H1 (cell line): ENCODE data around the gene KLHL29. TPM values are rescaled to one million over a fixed set of nuclear protein-coding genes. Genes with fewer than 3 reads are reported as not detected.

Experiments
- CBX5 ChIP-seq: fragments of 300-800, 300-1000 bp; sonication (generic); IDR thresholded peaks from 2 replicates; pipeline ENCODE4 v1.7.1; 2016; ENCODE audit warnings: antibody characterized with exemption, low read length, low read depth
- CEBPB ChIP-seq: IDR thresholded peaks from 2 replicates; pipeline ENCODE4 v1.6.1; 2012; ENCODE audit warnings: low read depth, low read length
- CHD7 ChIP-seq: fragments of 300-600 bp; sonication (generic); IDR thresholded peaks from 2 replicates; pipeline ENCODE4 v1.7.1; 2012; ENCODE audit warnings: low read length, moderate library complexity, mild to moderate bottlenecking, inconsistent platforms; ENCODE audit not compliant: insufficient replicate concordance
- FOSL1 ChIP-seq: IDR thresholded peaks from 2 replicates; pipeline ENCODE4 v1.6.1; 2011; ENCODE audit warnings: mild to moderate bottlenecking, low read depth, low read length, moderate library complexity; ENCODE audit not compliant: insufficient read depth
- GABPA ChIP-seq: IDR thresholded peaks from 2 replicates; pipeline ENCODE4 v1.6.1; 2011; ENCODE audit warnings: mild to moderate bottlenecking, low read length, moderate library complexity, borderline replicate concordance; ENCODE audit not compliant: insufficient read depth
- KDM4A ChIP-seq: IDR thresholded peaks from one replicate; pipeline ENCODE4 v1.7.1; 2012; ENCODE audit warnings: low read depth, mild to moderate bottlenecking, moderate library complexity, low read length, inconsistent platforms; ENCODE audit not compliant: severe bottlenecking
- POLR2A ChIP-seq, 2 experiments: IDR thresholded peaks; 1 replicate in 1 of 2; 2 replicates in 1 of 2; pipeline ENCODE4 v1.6.1; 2011; ENCODE audit warnings: low read depth in 2 of 2, low read length in 2 of 2, mild to moderate bottlenecking in 2 of 2; ENCODE audit errors: control extremely low read depth in 1 of 2
- RNF2 ChIP-seq: fragments of 200-900, 300-1000 bp; sonication (generic); IDR thresholded peaks from 2 replicates; pipeline ENCODE4 v1.7.1; 2016; ENCODE audit warnings: borderline replicate concordance, low read depth, mild to moderate bottlenecking, antibody characterized with exemption, low read length; ENCODE audit not compliant: poor library complexity, severe bottlenecking; ENCODE audit errors: missing control alignments
- SIN3A ChIP-seq, 2 experiments: IDR thresholded peaks in 1 of 2; conservative IDR thresholded peaks in 1 of 2; 2 replicates each; pipeline ENCODE4 v1.6.1; 2011 to 2012; ENCODE audit warnings: low read length in 2 of 2, improper control_type of control experiment in 1 of 2, low read depth in 1 of 2, mild to moderate bottlenecking in 1 of 2
- TBP ChIP-seq: IDR thresholded peaks from 2 replicates; pipeline ENCODE4 v1.6.1; 2011; ENCODE audit warnings: low read depth, low read length, improper control_type of control experiment
- polyA plus RNA-seq, 7 experiments: library from polyadenylated mRNA; depleted of rRNA in 3 of 7; stranded (reverse) in 5 of 7; unstranded in 2 of 7; fragments of >200 nt in 5 of 7; fragments of 200-250 nt in 2 of 7; gene quantifications; 1 replicate in 5 of 7; 2 replicates in 1 of 7; 4 replicates in 1 of 7; pipeline versions ENCODE4 v1.2.1 to v1.2.3, GENCODE V29; 2011 to 2013; ENCODE audit warnings: missing spikeins in 2 of 7, mixed read lengths in 2 of 7
- total RNA-seq: library from RNA; stranded (reverse); fragmentation: NEBNext Ultra II Directional; extraction: Animal tissue kit (Norgen Biotek cat#: 25700); gene quantifications from 2 replicates; pipeline ENCODE4 v1.2.1, GENCODE V29; 2021

Gene KLHL29
- total and polyA plus RNA-seq, 2 of the 8 experiments (the other 6 are each of a cell fraction or from before 2014, with no cell fraction given), result 1.1 to 4.7 TPM

DNA sequence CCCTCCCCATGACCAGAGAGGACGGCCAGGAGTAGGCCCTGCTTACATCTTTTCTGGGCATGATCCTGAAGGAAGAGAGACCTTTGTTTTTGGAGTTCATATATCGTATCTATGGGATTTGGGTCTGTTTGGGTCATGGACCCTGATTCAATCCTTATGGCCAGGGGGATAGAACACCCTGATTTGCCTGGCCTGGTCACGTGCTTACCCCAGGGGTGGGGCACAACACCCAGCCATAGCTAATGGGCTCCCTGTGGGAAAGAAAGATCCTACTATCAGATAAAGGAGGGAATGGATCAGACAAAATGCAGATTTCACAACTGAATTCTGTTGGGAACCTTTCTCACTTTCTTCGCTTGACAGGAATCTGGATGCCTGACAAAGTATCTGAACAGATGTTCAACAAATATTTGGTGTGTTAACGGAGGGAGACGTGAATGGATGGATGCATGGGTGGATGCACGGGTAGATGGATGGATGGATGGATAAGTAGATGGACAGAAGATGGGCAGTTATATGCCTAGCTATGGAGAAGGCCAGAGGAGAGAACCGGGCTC is 155.9 kb downstream of the KLHL29 start (continued):
- no peak for TF ChIP-seq CHD7
- TF ChIP-seq SIN3A (conservative IDR thresholded peaks at IDR 0.05 in 1 of 2, IDR thresholded peaks at IDR 0.05 in 1 of 2; ENCODE audit: low read depth in 1 of 2, low read length in 2 of 2), result no peak
- no peak for TF ChIP-seq GABPA
- TF ChIP-seq RNF2, result no peak
- TF ChIP-seq CBX5, result no peak
- TF ChIP-seq FOSL1, result no peak
- TF ChIP-seq CEBPB, result no peak
- no peak for TF ChIP-seq KDM4A
- no peak for TF ChIP-seq POLR2A (IDR thresholded peaks at IDR 0.05; ENCODE audit: control extremely low read depth in 1 of 2, low read depth in 2 of 2, low read length in 2 of 2)
- no peak for TF ChIP-seq TBP
